Common myeloid progenitor, CD34-positive (primary cell): Measurements from ENCODE around the gene SSH2.

Source experiments
- CTCF ChIA-PET: fragments of 350-600 bp; sonication (Branson Sonifier 250); formaldehyde crosslinking; loops from one replicate; lab custom pipeline; 2021; ENCODE audit warnings: antibody characterized with exemption; lab: Charles Lee
- POLR2A ChIA-PET: fragments of 350-600 bp; sonication (Branson Sonifier 250); formaldehyde crosslinking; loops from one replicate; lab custom pipeline; 2021; ENCODE audit warnings: antibody characterized with exemption; lab: Charles Lee
- DNase-seq, 3 donors: peaks; one replicate each; pipeline versions ENCODE4 v3.0.0 to v3.0.0-alpha.2; 2013
- H3K27ac ChIP-seq, 2 experiments: 1 replicate in 1 of 2; 2 replicates in 1 of 2; pipeline ENCODE4 v1.7.0; 2013; ENCODE audit warnings: inconsistent platforms in 2 of 2, low read length in 2 of 2, mild to moderate bottlenecking in 2 of 2, low read depth in 1 of 2, moderate library complexity in 1 of 2; ENCODE audit not compliant: severe bottlenecking in 2 of 2, insufficient read depth in 1 of 2, poor library complexity in 1 of 2
- H3K27me3 ChIP-seq, 5 experiments: replicated peaks in 2 of 5; 1 replicate in 3 of 5; 2 replicates in 2 of 5; pipeline versions ENCODE4 v1.6.1 to v1.7.0; 2013; ENCODE audit warnings: low read length in 4 of 5, mild to moderate bottlenecking in 2 of 5, moderate library complexity in 2 of 5, inconsistent platforms in 1 of 5; ENCODE audit not compliant: insufficient read depth in 5 of 5, control insufficient read depth in 4 of 5
- H3K36me3 ChIP-seq, 4 experiments: 1 replicate in 2 of 4; 2 replicates in 2 of 4; pipeline versions ENCODE4 v1.6.1 to v1.7.0; 2013; ENCODE audit warnings: low read length in 3 of 4, control low read depth in 1 of 4, mild to moderate bottlenecking in 1 of 4; ENCODE audit not compliant: control insufficient read depth in 4 of 4, insufficient read depth in 4 of 4
- H3K4me1 ChIP-seq, 4 experiments: 1 replicate in 3 of 4; 2 replicates in 1 of 4; pipeline versions ENCODE4 v1.6.1 to v1.7.1; 2013; ENCODE audit warnings: low read length in 3 of 4, mild to moderate bottlenecking in 3 of 4, control low read depth in 1 of 4, inconsistent platforms in 1 of 4, moderate library complexity in 1 of 4; ENCODE audit not compliant: control insufficient read depth in 4 of 4, insufficient read depth in 4 of 4; ENCODE audit errors: control extremely low read depth in 1 of 4
- H3K4me3 ChIP-seq, 7 experiments: 1 replicate in 4 of 7; 2 replicates in 3 of 7; pipeline versions ENCODE4 v1.5.1 to v1.7.0; 2013; ENCODE audit warnings: mild to moderate bottlenecking in 7 of 7, low read length in 6 of 7, moderate library complexity in 6 of 7, inconsistent platforms in 2 of 7, low read depth in 2 of 7, control low read depth in 1 of 7; ENCODE audit not compliant: insufficient read depth in 4 of 7, control insufficient read depth in 1 of 7; ENCODE audit errors: extremely low read depth in 1 of 7
- H3K9me3 ChIP-seq, 5 experiments: 1 replicate in 4 of 5; 2 replicates in 1 of 5; pipeline versions ENCODE4 v1.6.1 to v1.7.1; 2013; ENCODE audit warnings: low read length in 4 of 5, mild to moderate bottlenecking in 2 of 5, inconsistent platforms in 1 of 5, low read depth in 1 of 5, moderate library complexity in 1 of 5; ENCODE audit not compliant: control insufficient read depth in 4 of 5, insufficient read depth in 2 of 5; ENCODE audit errors: control extremely low read depth in 1 of 5
- WGBS: methylation state at CpG from one replicate; pipeline ENCODE4 v1.1.5; 2013; ENCODE audit not compliant: insufficient coverage; 5-methylcytosine and 5-hydroxymethylcytosine counted together

SSH2 gene

GRCh38 chr17:29628644-29629043 is 301.4 kb downstream of the SSH2 start:
- DNase-seq: no peak
- ChIA-PET POLR2A (no interaction called here), CTCF (interaction anchor here (0.8 to 1.3 kb wide), 2 partner anchors 11 to 302 kb away, joined by 3 to 5 read pairs; no protein-coding TSS in a partner anchor)
- Histone ChIP-seq H3K4me1 (peaks cover 0 to 4% (median 0%) of the 10 kb centered on the region in 4 experiments), H3K27ac (no peak overlapping the region), H3K36me3 (peaks cover 16 to 43% (median 27%) of the 10 kb centered on the region in 4 experiments), H3K4me3 (no peak overlapping the region), H3K27me3 (no peaks in the 10 kb centered on the region), H3K9me3 (no peaks in the 10 kb centered on the region)
- WGBS: 96% methylated on average over 2 of the region's 2 CpGs

- peaks cover 0 to 2% (median 0%) of the 10 kb centered on the region in 5 experiments for H3K27me3 ChIP-seq
- peaks cover 0 to 8% (median 5%) of the 10 kb centered on the region in 4 experiments for H3K4me1 ChIP-seq
- no peak for DNase-seq
- POLR2A ChIA-PET: no interaction called here
- no peak overlapping the region for H3K27ac ChIP-seq
- CTCF ChIA-PET: interaction anchor here (1.4 to 2.1 kb wide), 2 partner anchors 11 to 32 kb away, joined by 3 to 22 read pairs; no protein-coding TSS in a partner anchor
- H3K4me3 ChIP-seq: no peak overlapping the region
- H3K36me3 ChIP-seq: peaks cover 14 to 39% (median 26%) of the 10 kb centered on the region in 4 experiments
- no peaks in the 10 kb centered on the region for H3K9me3 ChIP-seq
- no CpG with 5 or more reads among the region's 1 CpG for WGBS
These were observed 302.1 kb downstream of the SSH2 start for GRCh38 chr17:29627951-29628350.

GRCh38 chr17:29625037-29625750 is 304.8 kb downstream of the SSH2 start:
- ChIA-PET CTCF (interaction anchor here (0.9 to 1.6 kb wide), 9 partner anchors 9 to 182 kb away, joined by 3 to 6 read pairs (median 4); no protein-coding TSS in a partner anchor), POLR2A (no interaction called here)
- Histone ChIP-seq H3K4me3 (no peak overlapping the region), H3K27ac (no peak overlapping the region), H3K4me1 (peaks cover 0 to 21% (median 13%) of the 10 kb centered on the region in 4 experiments), H3K36me3 (peaks cover 0 to 13% (median 5%) of the 10 kb centered on the region in 4 experiments), H3K27me3 (peaks cover 0 to 8% (median 0%) of the 10 kb centered on the region in 5 experiments), H3K9me3 (no peaks in the 10 kb centered on the region)
- DNase-seq: no peak
- 93% methylated on average over 5 of the region's 8 CpGs for WGBS

- no peak overlapping the region for H3K27ac ChIP-seq
- ChIA-PET POLR2A (no interaction called here), CTCF (interaction anchor here (1.0 to 1.6 kb wide), 8 partner anchors 9 to 183 kb away, joined by 3 to 6 read pairs (median 4); no protein-coding TSS in a partner anchor)
- no peaks in the 10 kb centered on the region for H3K9me3 ChIP-seq
- WGBS: 93% methylated on average over 2 of the region's 4 CpGs
- peaks cover 0 to 11% (median 0%) of the 10 kb centered on the region in 5 experiments for H3K27me3 ChIP-seq
- peaks cover 0 to 21% (median 13%) of the 10 kb centered on the region in 4 experiments for H3K4me1 ChIP-seq
- H3K36me3 ChIP-seq: peaks cover 0 to 13% (median 3%) of the 10 kb centered on the region in 4 experiments
- no peak overlapping the region for H3K4me3 ChIP-seq
- DNase-seq: no peak
These were observed 305.4 kb downstream of the SSH2 start for GRCh38 chr17:29624586-29624985.

GRCh38 chr17:29623283-29623647 is 306.8 kb downstream of the SSH2 start:
- Histone ChIP-seq H3K4me1 (peaks cover 0 to 28% (median 16%) of the 10 kb centered on the region in 4 experiments), H3K36me3 (peaks cover 0 to 2% (median 0%) of the 10 kb centered on the region in 4 experiments), H3K4me3 (peak overlapping the region in 6 of 7 experiments; percentile 62 to 82 (median 71)), H3K27ac (no peak overlapping the region), H3K27me3 (peaks cover 0 to 15% (median 0%) of the 10 kb centered on the region in 5 experiments), H3K9me3 (no peaks in the 10 kb centered on the region)
- 52% methylated on average over 2 of the region's 4 CpGs for WGBS
- no peak for DNase-seq
- CTCF ChIA-PET: interaction anchor here (0.5 to 2.1 kb wide), 2 partner anchors 16 to 1345 kb away, joined by 3 to 7 read pairs; no protein-coding TSS in a partner anchor
- POLR2A ChIA-PET: no interaction called here

GRCh38 chr17:29622337-29623282 is 307.4 kb downstream of the SSH2 start, which contains the start of gene CORO6:
CORO6 (minus strand) TSS chr17:29622912; CDS start chr17:29621421, 1,491 bp downstream.
- WGBS: 2% methylated on average over 76 of the region's 77 CpGs
- ChIA-PET CTCF (interaction anchor here (1.3 to 2.1 kb wide), 2 partner anchors 16 to 38 kb away, joined by 3 to 7 read pairs; no protein-coding TSS in a partner anchor), POLR2A (no interaction called here)
- Histone ChIP-seq H3K4me1 (peaks cover 0 to 32% (median 22%) of the 10 kb centered on the region in 4 experiments), H3K4me3 (peak within 1 kb of the TSS; percentile 56 to 82 (median 68)), H3K36me3 (peaks cover 0 to 2% (median 0%) of the 10 kb centered on the region in 4 experiments), H3K27ac (no peak within 1 kb of the TSS), H3K27me3 (peaks cover 0 to 15% (median under 1%) of the 10 kb centered on the region in 5 experiments), H3K9me3 (no peaks in the 10 kb centered on the region)
- peak in 2 of 3 donors; percentile 61 to 67 for DNase-seq
